Dermis blood vessel endothelial cell (primary cell): ENCODE results near the gene KNCN. TPM values are rescaled to one million over a fixed set of nuclear protein-coding genes. Genes with fewer than 3 reads are reported as not detected.

Experiments
- DNase-seq: peaks from one replicate; pipeline ENCODE4 v3.0.0; 2010
- total RNA-seq: library from RNA; depleted of rRNA; stranded (reverse); fragments of >200 nt; gene quantifications from 2 replicates; pipeline ENCODE4 v1.2.3, GENCODE V29; 2014

The KNCN gene
- total RNA-seq, 1 donor from 2014 or later, result not detected

DNA sequence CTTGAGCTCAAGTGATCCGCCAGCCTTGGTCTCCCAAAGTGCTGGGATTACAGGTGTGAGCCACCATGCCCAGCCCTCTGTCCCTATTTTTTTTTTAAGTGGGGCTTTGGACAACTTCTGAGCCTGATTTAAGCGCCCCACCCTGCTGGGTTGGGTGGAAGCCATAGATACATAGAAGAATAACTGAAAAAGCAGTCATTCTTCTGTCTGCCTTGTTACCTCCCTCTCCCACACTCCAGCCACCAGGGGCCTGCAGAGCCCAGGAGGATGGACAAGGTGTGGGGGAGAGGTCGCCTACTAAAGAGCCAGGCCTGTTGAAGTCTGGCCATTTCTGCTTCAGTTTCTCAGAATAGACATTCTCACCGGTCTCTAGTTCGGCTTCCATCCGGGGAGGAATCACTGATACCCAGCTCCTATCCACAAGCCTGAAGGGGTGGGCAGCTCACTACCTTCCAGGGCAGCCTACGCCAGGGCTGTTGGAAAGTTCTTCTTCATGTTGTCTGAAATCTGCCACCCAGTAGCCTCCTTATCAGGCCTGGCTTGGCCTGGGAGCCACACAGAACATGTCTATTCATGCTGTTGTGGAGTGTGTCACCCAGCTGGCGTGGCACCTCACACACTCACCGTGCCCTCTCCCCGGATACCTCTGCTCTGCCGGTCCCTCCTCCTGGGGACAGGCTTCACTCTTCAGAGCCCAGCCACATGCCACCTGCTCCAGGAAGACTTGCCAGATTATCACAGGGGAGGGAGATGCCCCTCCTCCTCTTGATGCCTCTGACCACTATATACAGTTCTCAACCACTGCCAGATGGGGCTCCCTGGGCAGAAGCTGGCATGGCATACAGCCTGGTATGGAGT is 27.7 kb downstream of the KNCN start:
- DNase-seq, result no peak

DNA sequence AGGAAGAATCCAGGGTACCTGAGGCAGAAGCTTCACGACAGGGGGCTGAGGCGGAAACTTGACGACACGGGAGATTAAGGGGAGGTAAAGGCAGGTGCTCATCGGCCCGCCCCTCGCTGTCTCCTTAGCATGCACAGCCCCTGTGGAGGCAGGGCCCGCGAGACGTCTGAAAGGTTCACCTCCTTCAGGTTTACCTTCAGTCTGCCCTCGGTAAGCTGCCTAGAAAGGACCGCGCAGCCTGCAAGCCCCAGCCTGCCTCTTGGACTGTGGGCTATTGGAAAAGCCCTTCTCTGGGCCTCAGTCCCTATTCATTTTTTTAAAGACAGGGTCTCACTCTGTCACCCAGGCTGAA is 28.5 kb downstream of the KNCN start:
- DNase-seq, result no peak

DNA sequence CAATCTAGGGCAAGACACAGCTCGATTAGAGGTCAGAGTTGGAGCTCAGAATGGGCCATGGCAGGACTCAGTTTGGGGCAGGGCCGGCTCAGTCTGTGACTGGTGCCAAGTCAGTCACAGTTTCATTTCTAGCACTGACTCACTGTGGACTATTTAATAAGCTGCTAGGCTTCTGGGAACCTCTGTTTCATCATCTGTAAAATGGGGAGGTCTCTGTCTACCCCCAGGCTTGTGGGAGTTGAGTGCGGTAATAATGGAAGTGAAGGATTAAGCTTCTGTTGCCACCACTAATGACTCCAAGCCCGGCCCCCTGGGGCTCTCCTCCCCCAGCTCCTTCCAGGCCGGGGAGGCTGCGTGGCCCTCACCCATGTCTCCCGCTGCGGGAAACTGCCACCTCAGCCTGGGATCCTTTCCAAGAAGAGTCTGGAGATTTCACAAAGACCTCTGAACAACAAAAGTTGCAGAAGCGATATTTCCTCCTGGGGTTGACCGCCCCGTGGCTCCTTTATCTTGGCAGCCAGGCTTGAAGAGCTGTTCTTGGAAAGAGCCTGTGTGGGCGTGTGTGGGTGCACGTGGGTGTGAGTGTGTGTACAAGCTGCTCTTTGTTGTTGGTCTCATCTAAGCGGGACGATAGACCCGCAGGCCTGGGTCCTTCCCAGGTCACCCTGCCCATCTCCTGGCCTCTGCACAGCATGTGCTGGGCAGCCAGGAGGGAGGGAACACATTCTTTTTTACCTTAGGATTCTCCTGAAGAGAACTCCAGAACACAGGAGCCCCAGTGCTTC is 29.1 kb downstream of the KNCN start:
- no peak for DNase-seq

DNA sequence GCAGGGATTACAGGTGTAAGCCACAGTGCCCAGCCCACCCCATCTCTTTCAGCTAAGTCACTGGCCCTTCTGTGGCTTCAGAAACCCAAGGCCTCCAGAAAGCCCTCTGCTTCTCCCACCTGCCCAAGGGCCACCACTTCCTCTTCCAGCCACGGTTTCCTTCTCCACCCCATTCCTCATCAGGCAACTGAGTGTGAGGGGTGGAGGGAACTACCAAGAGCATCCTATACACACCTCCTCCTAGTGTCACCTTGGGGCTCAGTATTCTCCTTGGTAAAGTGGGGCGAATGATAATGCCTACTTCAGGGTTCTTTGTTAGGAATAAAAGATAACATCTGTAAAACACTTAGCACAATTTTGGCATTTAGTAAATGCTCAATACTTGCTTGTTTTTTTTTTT is 30.0 kb downstream of the KNCN start:
- no peak for DNase-seq

DNA sequence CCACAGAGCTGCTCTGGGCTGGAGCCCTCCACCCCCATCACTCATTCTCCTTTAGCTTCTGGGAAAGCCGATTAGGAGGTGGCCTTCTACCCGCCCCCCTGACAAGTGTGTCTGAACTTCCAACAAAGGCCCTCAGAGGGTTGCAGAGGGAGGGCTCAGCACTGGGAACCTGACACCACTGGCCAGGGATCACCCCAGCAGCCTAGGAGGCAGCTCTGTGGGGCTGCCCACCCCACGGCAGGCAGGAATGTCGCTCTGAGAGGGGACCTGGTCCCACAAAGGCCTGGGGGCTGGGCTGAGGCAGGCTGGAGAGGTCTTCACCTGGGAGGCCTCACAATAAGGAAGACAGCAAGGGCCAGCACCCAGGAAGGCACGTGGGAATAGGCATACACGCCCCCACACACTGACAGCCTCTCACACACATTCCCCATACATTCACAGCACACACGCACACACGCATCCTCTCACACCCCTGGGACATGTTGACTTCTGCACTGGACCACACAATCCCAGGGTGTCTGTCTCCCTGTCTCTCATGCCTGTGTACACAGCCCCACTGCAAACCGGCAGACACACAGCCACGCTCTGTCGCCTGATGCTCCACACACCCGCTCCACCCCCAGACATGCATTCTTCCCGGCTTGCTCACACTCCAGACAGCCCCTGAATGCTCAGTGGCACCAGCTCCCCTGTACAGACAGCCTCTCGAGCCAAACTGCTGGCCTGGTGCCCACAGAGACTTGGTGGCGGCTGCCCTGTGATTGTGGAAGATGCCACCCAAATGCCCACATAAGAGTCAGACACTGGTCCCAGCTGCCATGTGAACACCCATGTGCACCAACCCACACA is 31.2 kb downstream of the KNCN start:
- DNase-seq, result no peak

DNA sequence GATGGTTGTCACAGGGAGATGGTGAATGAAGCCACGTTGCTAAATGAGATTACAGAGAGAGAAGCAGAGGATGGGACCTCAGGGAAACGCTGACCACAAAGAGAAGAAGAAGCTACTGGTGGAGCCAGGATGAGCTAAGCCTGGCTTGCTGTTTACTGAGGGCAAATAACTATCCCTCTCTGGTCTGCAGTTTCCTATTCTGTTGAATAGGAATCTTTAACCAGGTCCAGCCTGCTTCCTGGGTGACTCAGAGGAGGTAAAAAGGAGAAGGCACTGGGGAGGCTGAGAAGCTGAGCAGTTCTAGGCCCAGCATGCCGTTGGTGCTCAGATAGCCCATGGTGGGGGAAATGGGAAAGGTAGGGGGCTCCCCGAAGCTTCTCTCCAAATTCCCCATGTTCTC is 32.2 kb downstream of the KNCN start:
- DNase-seq, result no peak

DNA sequence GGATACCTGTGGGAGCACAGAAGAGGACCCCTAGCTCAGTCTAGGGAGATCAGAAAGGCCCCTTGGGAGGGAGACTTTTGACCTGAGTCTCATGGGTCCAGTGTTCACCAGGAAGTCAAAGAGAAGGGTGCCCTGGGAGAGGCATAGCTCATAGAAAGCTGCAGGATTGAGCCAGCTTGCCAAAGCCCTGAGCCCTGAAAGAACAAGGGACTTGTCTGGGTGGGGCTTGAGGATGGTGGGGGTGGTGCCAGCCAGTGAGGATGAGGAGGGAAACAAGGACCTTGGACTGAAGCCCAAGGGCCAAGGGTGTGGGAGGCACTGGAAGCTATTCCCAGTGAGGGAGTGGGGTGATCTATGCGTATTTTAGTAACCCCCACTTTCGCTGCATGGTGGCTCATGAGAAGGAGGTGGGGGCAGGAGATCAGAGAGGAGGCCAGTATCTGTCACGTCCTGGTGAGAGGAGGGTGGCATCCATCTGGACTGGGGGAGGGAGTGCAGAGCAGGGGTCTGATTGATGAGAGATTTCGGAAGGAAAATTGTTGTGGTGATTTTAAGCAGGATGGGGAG is 33.4 kb downstream of the KNCN start:
- no peak for DNase-seq

DNA sequence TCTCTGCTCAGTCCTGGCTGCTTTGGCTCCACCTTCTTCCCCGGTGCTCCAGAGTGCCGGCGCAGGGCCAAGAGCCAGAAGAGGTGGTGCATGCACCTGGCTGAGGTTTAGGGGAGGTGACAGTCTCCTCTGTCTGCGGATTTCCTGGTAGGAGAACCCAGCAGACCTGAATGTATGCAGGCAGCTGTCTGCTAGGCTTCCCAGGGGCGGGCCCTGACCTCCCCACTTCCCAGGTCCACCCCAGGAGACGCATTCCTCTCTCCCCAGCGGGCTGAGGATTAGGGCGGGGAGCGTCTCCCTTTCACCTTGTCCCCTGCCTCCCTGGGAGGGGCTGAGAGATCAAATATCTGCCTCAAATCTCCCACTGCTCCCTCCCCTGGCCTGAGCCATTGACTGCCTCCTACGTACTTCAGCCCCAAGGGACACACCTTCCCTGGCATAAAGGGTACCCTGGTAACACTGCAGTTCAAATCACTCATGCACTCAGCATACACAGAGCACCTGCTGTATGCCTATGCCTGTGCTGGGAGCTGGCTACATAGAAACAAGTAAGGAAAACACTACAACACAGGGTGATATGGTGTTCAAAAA is 34.3 kb downstream of the KNCN start:
- no peak for DNase-seq

DNA sequence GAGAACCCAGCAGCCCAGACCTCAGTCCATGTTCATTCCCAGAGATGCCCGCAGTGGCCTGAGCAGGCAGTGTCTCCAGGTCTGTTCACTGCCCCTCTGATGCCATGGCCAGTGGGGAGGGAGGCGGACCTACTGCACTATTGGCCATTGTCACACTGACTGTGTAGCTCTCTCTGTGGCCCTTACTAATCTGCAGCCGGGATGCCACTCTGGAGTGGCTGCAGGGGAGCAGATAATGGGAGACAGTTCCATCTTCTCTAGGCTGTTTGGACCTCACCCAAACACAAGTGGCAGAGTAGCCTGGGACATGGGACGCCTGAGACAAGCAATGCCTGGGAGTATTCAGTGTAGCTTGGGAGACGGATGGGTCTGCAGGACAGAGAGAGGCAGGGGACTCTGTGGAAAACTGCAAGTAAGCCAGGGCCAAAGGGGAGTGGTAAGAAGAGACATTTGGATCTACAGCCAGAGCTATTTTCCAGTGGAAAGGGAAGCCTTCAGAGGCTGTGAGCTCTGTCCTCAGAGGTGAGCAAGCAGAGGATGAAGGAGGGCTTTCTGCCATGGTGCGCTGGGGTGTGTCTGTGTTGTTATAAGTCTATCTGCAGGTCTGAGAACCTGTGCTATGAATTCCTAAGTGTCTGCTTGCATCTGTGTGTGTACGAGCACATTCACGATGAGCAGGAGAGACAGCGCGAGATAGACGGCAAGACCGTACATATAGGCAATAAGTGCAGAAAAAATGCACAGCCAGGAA is 35.1 kb downstream of the KNCN start:
- no peak for DNase-seq

DNA sequence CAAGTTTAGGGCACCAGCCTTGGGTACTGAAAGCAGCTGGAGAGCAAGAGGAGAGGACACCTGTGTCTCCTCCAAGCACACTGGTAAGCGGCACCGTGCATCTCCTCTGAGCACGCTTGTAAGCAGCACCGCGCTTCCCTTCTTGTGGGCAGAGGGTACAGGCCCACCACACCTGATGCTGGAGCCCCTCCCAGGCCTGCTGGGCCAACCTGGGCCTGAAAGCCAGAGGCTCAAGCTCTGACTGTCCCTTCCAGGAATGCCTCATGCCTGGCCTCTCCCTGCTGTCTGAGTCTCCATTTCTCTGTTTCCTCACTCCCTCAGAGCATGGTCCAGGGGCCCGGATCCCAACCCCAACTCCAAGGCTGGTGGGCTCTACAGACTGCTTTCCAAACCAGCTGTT is 35.9 kb downstream of the KNCN start:
- DNase-seq, result no peak

DNA sequence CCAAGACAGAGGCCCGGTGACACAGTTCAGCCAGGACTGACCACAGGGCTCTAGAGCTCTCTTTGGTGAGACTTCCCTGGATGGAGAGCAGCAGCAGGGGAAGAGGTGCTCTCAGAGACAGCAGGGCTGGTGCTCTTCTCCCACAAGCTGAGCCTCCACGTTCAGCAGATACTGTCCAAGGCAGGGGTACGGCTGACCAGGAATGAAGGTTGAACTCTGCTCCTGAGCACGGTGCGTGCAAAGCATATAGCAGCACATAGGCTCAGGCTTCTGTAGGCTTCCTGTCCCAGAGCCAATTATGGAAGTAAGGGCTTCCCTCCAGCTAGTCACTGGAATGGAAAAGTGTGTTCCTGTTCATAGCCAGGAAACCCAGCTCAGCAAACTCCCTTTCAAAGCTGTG is 37.9 kb downstream of the KNCN start:
- DNase-seq, result no peak

DNA sequence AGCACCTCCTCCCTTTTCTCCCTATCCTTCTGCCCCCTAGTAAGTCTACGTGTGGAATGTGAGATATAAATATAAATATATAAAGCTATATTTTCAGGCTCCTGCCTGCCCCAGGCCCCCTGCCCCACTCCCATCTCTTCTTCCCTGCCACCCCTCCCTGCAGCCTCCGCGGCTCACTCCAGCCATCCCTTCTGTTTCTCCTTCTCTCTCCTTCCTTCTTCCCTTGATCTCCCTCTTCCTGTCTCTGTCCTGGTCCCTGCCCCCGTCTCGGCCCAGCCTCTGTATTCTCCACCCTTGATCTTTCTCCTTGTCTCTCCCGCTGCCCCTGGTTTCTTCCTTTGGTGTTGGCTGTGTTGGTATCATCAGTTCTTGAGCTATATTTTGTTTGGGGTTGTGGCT is 38.7 kb downstream of the KNCN start:
- DNase-seq, result no peak

DNA sequence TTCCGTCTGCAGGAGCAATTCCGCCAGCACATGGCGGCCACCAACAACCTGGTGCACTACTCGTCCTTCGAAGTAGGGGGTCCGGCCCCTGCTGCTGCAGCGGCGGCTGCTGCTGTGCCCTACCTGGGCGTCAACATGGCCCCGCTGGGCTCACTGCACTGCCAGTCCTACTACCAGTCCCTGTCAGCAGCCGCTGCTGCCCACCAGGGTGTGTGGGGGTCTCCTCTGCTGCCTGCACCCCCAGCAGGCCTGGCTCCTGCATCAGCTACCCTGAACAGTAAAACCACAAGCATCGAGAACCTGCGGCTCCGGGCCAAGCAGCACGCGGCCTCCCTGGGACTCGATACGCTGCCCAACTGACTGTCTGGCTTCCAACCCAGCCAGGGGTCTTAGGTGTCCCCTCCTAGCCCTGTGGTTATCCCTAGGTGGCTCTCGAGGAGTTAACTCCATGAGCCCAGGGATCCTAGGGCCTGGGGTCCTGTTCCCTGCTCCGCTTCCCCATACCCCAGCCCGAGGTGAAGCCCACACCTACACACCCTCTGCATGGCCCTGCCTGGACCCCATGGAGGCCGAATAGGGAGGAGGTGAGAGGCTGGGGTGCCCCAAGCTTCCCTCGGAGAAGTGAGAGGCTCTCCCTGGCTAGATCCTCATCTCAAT is 39.2 kb downstream of the KNCN start:
- DNase-seq, result no peak

DNA sequence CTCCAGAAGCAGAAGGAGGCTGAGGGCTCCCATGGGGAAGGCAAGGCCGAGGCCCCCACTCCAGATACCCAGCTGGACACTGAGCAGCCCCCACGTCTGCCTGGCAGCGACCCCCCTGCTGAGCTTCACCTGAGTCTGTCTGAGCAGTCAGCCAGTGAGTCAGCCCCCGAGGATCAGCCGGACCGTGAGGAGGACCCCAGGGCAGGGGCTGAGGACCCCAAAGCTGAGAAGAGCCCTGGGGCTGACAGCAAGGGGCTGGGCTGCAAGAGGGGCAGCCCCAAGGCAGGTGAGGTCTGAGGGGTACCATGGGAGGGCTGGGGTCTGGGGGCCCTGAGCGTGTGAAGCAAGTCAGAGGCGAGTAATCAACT is 40.5 kb downstream of the KNCN start:
- DNase-seq, result no peak

DNA sequence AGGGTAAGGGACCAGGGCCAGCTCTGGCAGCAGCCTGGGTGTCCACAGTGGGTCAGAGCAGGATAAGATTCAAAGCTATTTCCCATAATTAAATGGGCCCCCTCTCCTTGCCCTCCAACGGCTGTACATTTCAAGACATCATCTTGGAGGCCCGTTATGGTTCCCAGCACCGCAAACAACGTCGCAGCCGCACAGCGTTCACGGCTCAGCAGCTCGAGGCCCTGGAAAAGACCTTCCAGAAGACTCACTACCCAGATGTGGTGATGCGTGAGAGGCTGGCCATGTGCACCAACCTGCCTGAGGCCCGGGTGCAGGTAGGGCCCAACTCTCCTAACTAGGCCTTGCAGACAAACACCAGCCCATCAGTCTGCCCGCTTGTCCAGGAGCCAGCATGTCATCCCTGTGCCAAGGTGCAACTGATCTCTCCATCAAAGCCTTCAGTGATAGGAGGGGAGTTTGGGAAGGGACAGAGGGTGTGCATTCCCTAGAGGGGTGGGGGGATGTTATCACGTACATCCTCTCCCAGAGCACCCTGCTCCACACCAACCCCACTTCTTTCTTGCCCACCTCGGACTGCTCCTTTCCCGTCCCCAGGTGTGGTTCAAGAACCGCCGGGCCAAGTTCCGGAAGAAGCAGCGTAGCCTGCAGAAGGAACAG is 41.0 kb downstream of the KNCN start:
- no peak for DNase-seq

DNA sequence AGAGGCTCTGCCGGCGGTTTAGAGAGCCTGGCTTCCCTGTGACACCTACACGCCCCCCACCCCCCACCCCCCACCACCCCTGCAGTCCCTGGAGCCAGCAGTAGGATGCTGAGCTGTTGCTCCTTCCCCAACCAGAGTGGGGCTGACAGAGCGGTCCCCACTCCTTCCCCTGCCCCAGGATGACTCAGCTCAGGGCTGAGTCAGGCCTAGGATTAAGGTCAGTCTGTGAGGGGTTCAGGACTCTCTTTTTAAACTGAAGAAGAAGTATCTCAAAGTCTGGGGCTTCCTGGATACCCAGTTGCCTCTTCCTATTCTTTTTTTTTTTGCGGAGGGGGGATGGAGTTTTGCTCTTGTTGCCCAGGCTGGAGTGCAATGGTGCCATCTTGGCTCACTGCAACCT is 42.7 kb downstream of the KNCN start:
- no peak for DNase-seq

DNA sequence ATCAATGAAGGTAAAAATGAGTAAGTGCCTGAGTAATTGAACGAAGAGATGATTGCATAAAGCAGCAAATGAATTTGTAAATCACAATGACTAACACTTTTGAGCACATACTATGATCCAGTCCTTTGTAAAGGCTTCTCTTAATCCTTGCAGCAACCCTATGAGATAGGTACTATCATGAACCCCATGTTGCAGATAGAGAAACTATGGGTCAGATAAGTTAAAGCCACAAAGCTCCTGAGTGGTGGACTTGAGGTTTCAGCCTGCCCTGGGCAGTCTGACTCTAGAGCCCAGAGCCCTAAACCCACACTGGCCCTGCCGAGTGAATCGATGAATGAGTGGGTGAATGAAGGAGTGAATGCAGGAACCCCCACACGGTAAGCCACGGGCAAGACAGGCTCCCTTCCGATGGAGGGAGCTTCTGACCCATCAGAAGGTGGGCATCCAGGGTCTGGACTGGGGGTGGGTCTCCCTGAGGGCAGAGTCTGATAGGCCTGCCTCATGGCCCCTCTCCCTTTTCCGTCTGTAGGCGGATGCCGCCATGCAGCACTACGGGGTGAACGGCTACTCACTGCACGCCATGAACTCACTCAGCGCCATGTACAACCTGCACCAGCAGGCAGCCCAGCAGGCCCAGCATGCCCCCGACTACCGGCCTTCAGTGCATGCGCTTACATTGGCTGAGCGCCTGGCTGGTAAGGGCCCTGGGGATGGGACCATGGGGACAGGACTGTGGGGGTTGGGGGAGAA is 44.8 kb downstream of the KNCN start:
- DNase-seq, result no peak

DNA sequence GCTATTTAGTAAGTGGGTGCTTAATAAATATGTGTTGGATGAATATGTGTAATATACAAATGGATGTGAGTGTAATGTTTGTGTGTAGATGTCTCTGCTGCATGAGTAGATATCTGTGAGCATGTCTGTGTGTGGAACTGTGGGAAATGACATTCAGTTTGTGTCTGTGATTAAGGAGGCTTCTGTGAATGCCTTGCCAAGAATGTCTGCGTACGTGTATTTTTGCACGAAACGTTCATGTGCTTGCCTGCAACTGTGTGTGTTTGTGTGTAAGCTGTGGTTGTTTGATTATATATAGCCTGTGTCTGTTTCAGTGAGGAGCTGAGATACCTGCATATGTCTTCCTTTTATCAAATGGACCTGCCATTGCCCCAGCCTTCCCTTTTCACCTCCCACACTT is 48.0 kb downstream of the KNCN start:
- no peak for DNase-seq

DNA sequence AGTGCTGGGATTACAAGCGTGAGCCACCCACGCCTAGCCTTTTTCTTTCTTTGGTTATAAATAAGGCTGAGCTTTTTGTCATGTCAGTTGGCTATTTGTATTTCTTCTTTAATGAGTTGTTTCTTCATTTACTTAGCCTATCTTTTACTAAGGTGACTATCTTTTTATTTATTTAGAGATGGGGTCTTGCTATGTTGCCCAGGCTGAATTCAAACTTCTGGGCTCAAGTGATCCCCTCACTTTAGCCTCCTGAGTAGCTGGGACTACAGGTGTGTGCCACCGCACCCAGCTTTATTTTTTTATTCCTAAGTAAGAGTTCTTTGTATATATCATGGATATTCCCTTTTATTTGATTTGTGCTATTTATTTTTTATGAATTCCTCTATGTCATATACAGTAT is 49.9 kb downstream of the KNCN start:
- DNase-seq, result no peak

DNA sequence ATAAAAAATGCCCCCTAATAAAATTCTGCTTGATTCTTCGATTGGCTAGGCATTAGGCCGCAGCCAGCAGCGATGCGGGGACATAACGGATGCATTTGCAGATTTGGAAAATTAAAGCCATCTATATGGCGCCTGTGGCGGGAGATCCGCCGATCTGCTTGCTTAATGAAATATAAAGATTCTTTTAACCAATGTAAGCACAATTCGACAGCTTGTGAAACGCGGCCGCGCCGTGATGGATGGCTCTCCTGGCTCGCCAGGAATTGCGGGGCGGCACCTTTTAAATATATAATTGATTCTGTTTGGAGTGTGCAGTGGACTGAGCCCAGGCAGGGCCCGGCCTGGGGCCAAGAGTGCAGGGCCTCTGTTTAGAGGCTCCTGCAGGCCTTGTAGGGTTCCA is 53.8 kb downstream of the KNCN start:
- DNase-seq, result no peak
